ENCODE data around the gene PSRC1.

- TF ChIP-seq POLR2A (IDR thresholded peaks at IDR 0.05; ENCODE audit: low read length) (no peak), GATA1 (IDR thresholded peaks at IDR 0.05; ENCODE audit: low read depth, low read length) (no peak)
Measured at GRCh38 chr1:109322974-109323373, 40.0 kb upstream of the PSRC1 start.
